Caco-2 (cell line): ENCODE measurements around the gene NEK7. TPM values are rescaled to one million over a fixed set of nuclear protein-coding genes. Genes with fewer than 3 reads are reported as not detected.

Experiments used
- BruUV-seq: library from RNA; stranded (reverse); fragments of 400-500 nt; replicated peaks from 2 replicates; lab custom pipeline; 2021; lab: Mats Ljungman, UMichigan
- CTCF ChIA-PET: fragments of 300-600 bp; sonication (Branson Sonifier 250); formaldehyde crosslinking; loops from one replicate; lab custom pipeline; 2022; ENCODE audit warnings: antibody characterized with exemption; lab: Charles Lee
- POLR2A ChIA-PET: fragments of 300-600 bp; sonication (Branson Sonifier 250); formaldehyde crosslinking; loops from one replicate; lab custom pipeline; 2022; ENCODE audit warnings: antibody characterized with exemption; lab: Charles Lee
- DNase-seq, 2 experiments: peaks; one replicate each; pipeline versions ENCODE4 v3.0.0 to v3.0.0-alpha.2; 2020 to 2022
- H3K27me3 ChIP-seq: replicated peaks from 2 replicates; pipeline ENCODE4 v1.6.0; 2011; ENCODE audit warnings: low read length; ENCODE audit not compliant: control insufficient read depth, insufficient read depth
- H3K36me3 ChIP-seq: 2 replicates; pipeline ENCODE4 v1.5.1; 2011; ENCODE audit warnings: low read length; ENCODE audit not compliant: control insufficient read depth, insufficient read depth
- H3K4me1 ChIP-seq: fragments of 250-450 bp; sonication (Bioruptor Pico); 2 replicates; pipeline ENCODE4 v1.5.1; 2020; ENCODE audit warnings: mild to moderate bottlenecking
- H3K4me3 ChIP-seq: 2 replicates; pipeline ENCODE4 v1.5.1; 2011; ENCODE audit warnings: low read depth, mild to moderate bottlenecking, control low read depth, low read length
- H3K9me3 ChIP-seq: fragments of 250-450 bp; sonication (Bioruptor Pico); 2 replicates; pipeline ENCODE4 v1.5.1; 2020; ENCODE audit warnings: mild to moderate bottlenecking, moderate library complexity
- H3K27ac Mint-ChIP-seq: one replicate; pipeline ENCODE4 v1.8.0; 2022; ENCODE audit warnings: mixed read lengths; ENCODE audit not compliant: unreplicated experiment
- H3K27me3 Mint-ChIP-seq: one replicate; pipeline ENCODE4 v1.8.0; 2022; ENCODE audit warnings: mixed read lengths; ENCODE audit not compliant: insufficient read depth, unreplicated experiment
- H3K36me3 Mint-ChIP-seq: one replicate; pipeline ENCODE4 v1.8.0; 2022; ENCODE audit warnings: mild to moderate bottlenecking, mixed read lengths; ENCODE audit not compliant: insufficient read depth, unreplicated experiment
- H3K4me1 Mint-ChIP-seq: one replicate; pipeline ENCODE4 v1.8.0; 2022; ENCODE audit warnings: low read depth, mixed read lengths; ENCODE audit not compliant: unreplicated experiment
- H3K4me3 Mint-ChIP-seq: one replicate; pipeline ENCODE4 v1.8.0; 2022; ENCODE audit warnings: mild to moderate bottlenecking, moderate library complexity, mixed read lengths; ENCODE audit not compliant: unreplicated experiment
- H3K9me3 Mint-ChIP-seq: one replicate; pipeline ENCODE4 v1.8.0; 2022; ENCODE audit warnings: mixed read lengths; ENCODE audit not compliant: unreplicated experiment
- CTCF ChIP-seq, 2 experiments: fragments of 200-600 bp in 1 of 2; IDR thresholded peaks; 1 replicate in 1 of 2; 2 replicates in 1 of 2; pipeline versions ENCODE4 v1.5.1 to v1.8.0; 2011 to 2022; ENCODE audit warnings: antibody characterized with exemption in 1 of 2, control low read depth in 1 of 2, inconsistent platforms in 1 of 2, low read depth in 1 of 2, low read length in 1 of 2, mild to moderate bottlenecking in 1 of 2, moderate library complexity in 1 of 2; ENCODE audit not compliant: insufficient read depth in 1 of 2, severe bottlenecking in 1 of 2, unreplicated experiment in 1 of 2
- intact Hi-C: fragments of 100-400 bp; cut with micrococcal nuclease; formaldehyde crosslinking; loops from one replicate; pipeline ENCODE4 v1.10.0; 2022; ENCODE audit not compliant: unreplicated experiment
- total RNA-seq: library from RNA; stranded (reverse); gene quantifications from 2 replicates; pipeline ENCODE4 v1.2.3, GENCODE V29; 2022

Gene NEK7
- total RNA-seq, 1 experiment from 2014 or later, result 56.1 TPM

- Histone ChIP-seq H3K4me3 (no peak overlapping the region), H3K36me3 (no peaks in the 10 kb centered on the region), H3K27me3 (no peaks in the 10 kb centered on the region), H3K9me3 (no peaks in the 10 kb centered on the region), H3K4me1 (no peaks in the 10 kb centered on the region; the same call in 1 of the 2 replicates)
- Mint-ChIP-seq H3K36me3 (peaks cover 6% of the 10 kb centered on the region), H3K4me3 (no peak overlapping the region), H3K9me3 (no peaks in the 10 kb centered on the region), H3K27me3 (no peaks in the 10 kb centered on the region), H3K27ac (no peak overlapping the region), H3K4me1 (no peaks in the 10 kb centered on the region)
- ChIA-PET CTCF (no interaction called here), POLR2A (no interaction called here)
- no peak for DNase-seq
- intact Hi-C loops, result no loop called here
- no TSS peak for BruUV-seq
- no peak for TF ChIP-seq CTCF (IDR thresholded peaks at IDR 0.05; ENCODE audit: insufficient read depth in 1 of 2, low read depth in 1 of 2, low read length in 1 of 2, severe bottlenecking in 1 of 2, unreplicated experiment in 1 of 2)
Observed at GRCh38 chr1:198241553-198241952, 84.8 kb downstream of the NEK7 start.

GRCh38 chr1:198244772-198245171 is 88.0 kb downstream of the NEK7 start:
- TF ChIP-seq CTCF (IDR thresholded peaks at IDR 0.05; ENCODE audit: insufficient read depth in 1 of 2, low read depth in 1 of 2, low read length in 1 of 2, severe bottlenecking in 1 of 2, unreplicated experiment in 1 of 2), result no peak
- ChIA-PET POLR2A (no interaction called here), CTCF (no interaction called here)
- H3K9me3 ChIP-seq, result no peaks in the 10 kb centered on the region
- DNase-seq, result no peak
- no peaks in the 10 kb centered on the region; the same call in 1 of the 2 replicates for H3K4me1 ChIP-seq
- H3K36me3 ChIP-seq, result no peaks in the 10 kb centered on the region
- Mint-ChIP-seq H3K4me1 (no peaks in the 10 kb centered on the region), H3K36me3 (peaks cover 6% of the 10 kb centered on the region), H3K9me3 (no peaks in the 10 kb centered on the region), H3K4me3 (no peak overlapping the region), H3K27ac (no peak overlapping the region), H3K27me3 (no peaks in the 10 kb centered on the region)
- no peaks in the 10 kb centered on the region for H3K27me3 ChIP-seq
- BruUV-seq, result no TSS peak
- no peak overlapping the region for H3K4me3 ChIP-seq
- intact Hi-C loops, result no loop called here

GRCh38 chr1:198245379-198245778 is 88.6 kb downstream of the NEK7 start:
- H3K27me3 Mint-ChIP-seq, result no peaks in the 10 kb centered on the region
- Histone ChIP-seq H3K36me3 (no peaks in the 10 kb centered on the region), H3K27me3 (no peaks in the 10 kb centered on the region), H3K4me3 (no peak overlapping the region), H3K9me3 (no peaks in the 10 kb centered on the region), H3K4me1 (no peaks in the 10 kb centered on the region; the same call in 1 of the 2 replicates)
- no TSS peak for BruUV-seq
- no peaks in the 10 kb centered on the region for H3K4me1 Mint-ChIP-seq
- H3K27ac Mint-ChIP-seq, result no peak overlapping the region
- peaks cover 6% of the 10 kb centered on the region for H3K36me3 Mint-ChIP-seq
- ChIA-PET POLR2A (no interaction called here), CTCF (no interaction called here)
- DNase-seq, result no peak
- no peak overlapping the region for H3K4me3 Mint-ChIP-seq
- H3K9me3 Mint-ChIP-seq, result no peaks in the 10 kb centered on the region
- no peak for TF ChIP-seq CTCF (IDR thresholded peaks at IDR 0.05; ENCODE audit: insufficient read depth in 1 of 2, low read depth in 1 of 2, low read length in 1 of 2, severe bottlenecking in 1 of 2, unreplicated experiment in 1 of 2)
- intact Hi-C loops, result no loop called here
